H1 (cell line): ENCODE results near the gene TENT4A. TPM values are rescaled to one million over a fixed set of nuclear protein-coding genes. Genes with fewer than 3 reads are reported as not detected.
A peak's percentile ranks its signal among the peaks of the same experiment; 100 is the strongest.

ENCODE experiments used
- CTCF ChIA-PET: fragments of 300-600 bp; sonication (Branson Sonifier 250); formaldehyde crosslinking; loops from one replicate; lab custom pipeline; 2021; ENCODE audit not compliant: partially characterized antibody; lab: Charles Lee
- POLR2A ChIA-PET: fragments of 300-600 bp; sonication (Branson Sonifier 250); formaldehyde crosslinking; loops from one replicate; lab custom pipeline; 2021; ENCODE audit warnings: inconsistent platforms; ENCODE audit not compliant: partially characterized antibody; lab: Charles Lee
- DNase-seq, 2 experiments: peaks; one replicate each; pipeline versions ENCODE4 v3.0.0 to v3.0.0-alpha.2; 2010 to 2022; ENCODE audit warnings: low spot score in 2 of 2, low read depth in 1 of 2, mixed read lengths in 1 of 2
- FAIRE-seq: peaks from 2 replicates; lab custom pipeline; 2011; peaks lifted over from hg19 to GRCh38; lab: Jason Lieb, UNC
- H2AFZ ChIP-seq: 2 replicates; pipeline ENCODE4 v1.8.1; 2012; ENCODE audit warnings: low read length, inconsistent platforms
- H2AK5ac ChIP-seq: 2 replicates; pipeline ENCODE4 v1.6.1; 2013; ENCODE audit warnings: low read depth, low read length
- H2BK120ac ChIP-seq: replicated peaks from 2 replicates; pipeline ENCODE3; 2013; ENCODE audit warnings: low read depth, low read length, inconsistent platforms
- H2BK12ac ChIP-seq: 2 replicates; pipeline ENCODE4 v1.6.1; 2013; ENCODE audit warnings: low read depth, low read length
- H2BK15ac ChIP-seq: 2 replicates; pipeline ENCODE4 v1.6.1; 2013; ENCODE audit warnings: low read length
- H2BK20ac ChIP-seq: 2 replicates; pipeline ENCODE4 v1.6.1; 2013; ENCODE audit warnings: low read length
- H2BK5ac ChIP-seq: 2 replicates; pipeline ENCODE4 v1.6.1; 2013; ENCODE audit warnings: low read depth, low read length
- H3K14ac ChIP-seq: 2 replicates; pipeline ENCODE4 v1.6.1; 2013; ENCODE audit warnings: inconsistent platforms; ENCODE audit not compliant: insufficient read length
- H3K18ac ChIP-seq: 2 replicates; pipeline ENCODE4 v1.6.1; 2013; ENCODE audit warnings: low read length; ENCODE audit errors: extremely low read depth
- H3K23ac ChIP-seq: 2 replicates; pipeline ENCODE4 v1.6.1; 2013; ENCODE audit warnings: inconsistent platforms; ENCODE audit not compliant: insufficient read length
- H3K23me2 ChIP-seq: 2 replicates; pipeline ENCODE4 v1.6.1; 2013; ENCODE audit warnings: low read depth, low read length
- H3K27ac ChIP-seq: 2 replicates; pipeline ENCODE4 v1.6.1; 2011; ENCODE audit warnings: low read depth, low read length, inconsistent platforms
- H3K27me3 ChIP-seq, 4 experiments: replicated peaks in 1 of 4; 1 replicate in 1 of 4; 2 replicates in 3 of 4; pipeline versions ENCODE4 v1.6.1 to v1.8.1; 2011 to 2013; ENCODE audit warnings: low read length in 3 of 4, mild to moderate bottlenecking in 3 of 4, inconsistent platforms in 2 of 4, mixed read lengths in 2 of 4, moderate library complexity in 1 of 4; ENCODE audit not compliant: control insufficient read depth in 3 of 4, insufficient read depth in 3 of 4; ENCODE audit errors: extremely low read depth in 1 of 4
- H3K36me3 ChIP-seq, 4 experiments: 2 replicates each; pipeline versions ENCODE4 v1.6.1 to v1.8.1; 2011 to 2013; ENCODE audit warnings: mild to moderate bottlenecking in 4 of 4, low read length in 3 of 4, moderate library complexity in 2 of 4, control low read depth in 1 of 4, inconsistent platforms in 1 of 4; ENCODE audit not compliant: insufficient read depth in 4 of 4, control insufficient read depth in 2 of 4
- H3K4ac ChIP-seq: replicated peaks from 2 replicates; pipeline ENCODE3; 2013; ENCODE audit warnings: low read length, low read depth, mixed read lengths, inconsistent platforms; ENCODE audit not compliant: insufficient read length
- H3K4me1 ChIP-seq, 4 experiments: replicated peaks in 1 of 4; 1 replicate in 1 of 4; 2 replicates in 3 of 4; pipeline versions ENCODE4 v1.6.1 to v1.8.1; 2011 to 2013; ENCODE audit warnings: low read length in 3 of 4, inconsistent platforms in 2 of 4, mixed read lengths in 1 of 4; ENCODE audit not compliant: insufficient read depth in 4 of 4, control insufficient read depth in 3 of 4
- H3K4me2 ChIP-seq, 2 experiments: 2 replicates each; pipeline versions ENCODE4 v1.6.1 to v1.8.1; 2011 to 2013; ENCODE audit warnings: low read depth in 2 of 2, low read length in 2 of 2, control low read depth in 1 of 2, inconsistent platforms in 1 of 2, mild to moderate bottlenecking in 1 of 2; ENCODE audit not compliant: insufficient read depth in 1 of 2
- H3K4me3 ChIP-seq, 4 experiments: fragments of 200-600, 300-600 bp in 1 of 4; sonication (generic), shearing (Covaris generic), sonication (Bioruptor Twin) in 1 of 4; 2 replicates each; pipeline versions ENCODE4 v1.5.1 to v1.8.1; 2011 to 2016; ENCODE audit warnings: low read length in 4 of 4, low read depth in 3 of 4, control low read depth in 2 of 4, inconsistent platforms in 2 of 4, mild to moderate bottlenecking in 2 of 4, mixed read lengths in 1 of 4, moderate library complexity in 1 of 4; ENCODE audit not compliant: insufficient read depth in 2 of 4; ENCODE audit errors: extremely low read depth in 1 of 4
- H3K56ac ChIP-seq: replicated peaks from 2 replicates; pipeline ENCODE3; 2013; ENCODE audit warnings: low read depth, mild to moderate bottlenecking, mixed read lengths, low read length, inconsistent platforms; ENCODE audit not compliant: insufficient read length
- H3K79me1 ChIP-seq: 2 replicates; pipeline ENCODE4 v1.6.1; 2013; ENCODE audit warnings: low read depth, low read length, control low read depth
- H3K79me2 ChIP-seq, 2 experiments: 2 replicates each; pipeline versions ENCODE4 v1.6.1 to v1.8.1; 2012 to 2013; ENCODE audit warnings: low read length in 2 of 2, mild to moderate bottlenecking in 2 of 2, inconsistent platforms in 1 of 2; ENCODE audit not compliant: insufficient read depth in 2 of 2, control insufficient read depth in 1 of 2
- H3K9ac ChIP-seq, 4 experiments: replicated peaks in 1 of 4; 1 replicate in 1 of 4; 2 replicates in 3 of 4; pipeline versions ENCODE4 v1.6.1 to v1.8.1; 2011 to 2013; ENCODE audit warnings: low read depth in 3 of 4, low read length in 3 of 4, control low read depth in 2 of 4, mild to moderate bottlenecking in 2 of 4, moderate library complexity in 2 of 4, inconsistent platforms in 1 of 4; ENCODE audit errors: extremely low read depth in 1 of 4
- H3K9me3 ChIP-seq, 2 experiments: 2 replicates each; pipeline versions ENCODE4 v1.6.1 to v1.8.1; 2012 to 2013; ENCODE audit warnings: mild to moderate bottlenecking in 2 of 2, moderate library complexity in 2 of 2, control low read depth in 1 of 2, inconsistent platforms in 1 of 2, low read depth in 1 of 2, low read length in 1 of 2, mixed read lengths in 1 of 2; ENCODE audit not compliant: insufficient read depth in 2 of 2
- H4K20me1 ChIP-seq, 2 experiments: replicated peaks in 1 of 2; 2 replicates each; pipeline versions ENCODE3 to v1.8.1; 2011 to 2013; ENCODE audit warnings: inconsistent platforms in 2 of 2, low read length in 2 of 2, mild to moderate bottlenecking in 1 of 2; ENCODE audit not compliant: insufficient read depth in 2 of 2, control insufficient read depth in 1 of 2
- H4K5ac ChIP-seq: 2 replicates; pipeline ENCODE4 v1.6.1; 2013; ENCODE audit warnings: low read length, low read depth, mixed read lengths, inconsistent platforms; ENCODE audit not compliant: insufficient read length
- H4K8ac ChIP-seq: 2 replicates; pipeline ENCODE4 v1.8.0; 2013; ENCODE audit warnings: mild to moderate bottlenecking, moderate library complexity, low read length, inconsistent platforms; ENCODE audit not compliant: insufficient read depth; ENCODE audit errors: extremely low read depth
- H4K91ac ChIP-seq: replicated peaks from 2 replicates; pipeline ENCODE3; 2013; ENCODE audit warnings: low read length, mixed read lengths, inconsistent platforms; ENCODE audit not compliant: insufficient read length
- ATF2 ChIP-seq: IDR thresholded peaks from 2 replicates; pipeline ENCODE4 v1.6.1; 2012; ENCODE audit warnings: low read length, inconsistent platforms
- CTBP2 ChIP-seq: IDR thresholded peaks from 2 replicates; pipeline ENCODE4 v1.7.0; 2011; ENCODE audit warnings: borderline replicate concordance, mild to moderate bottlenecking, moderate library complexity, mixed read lengths, low read length; ENCODE audit not compliant: insufficient read depth, insufficient read length
- E2F6 ChIP-seq: IDR thresholded peaks from 2 replicates; pipeline ENCODE4 v1.6.1; 2012; ENCODE audit warnings: inconsistent platforms
- EZH2 ChIP-seq: fragments of 200-600 bp; sonication (generic); IDR thresholded peaks from 2 replicates; pipeline ENCODE4 v1.7.1; 2012; ENCODE audit warnings: low read depth, mild to moderate bottlenecking, moderate library complexity, low read length, inconsistent platforms; ENCODE audit not compliant: severe bottlenecking
- GTF2F1 ChIP-seq: IDR thresholded peaks from 2 replicates; pipeline ENCODE4 v1.6.1; 2012; ENCODE audit warnings: low read depth, low read length, improper control_type of control experiment, borderline replicate concordance
- POLR2A ChIP-seq, 2 experiments: IDR thresholded peaks; 1 replicate in 1 of 2; 2 replicates in 1 of 2; pipeline ENCODE4 v1.6.1; 2011; ENCODE audit warnings: low read depth in 2 of 2, low read length in 2 of 2, mild to moderate bottlenecking in 2 of 2; ENCODE audit errors: control extremely low read depth in 1 of 2
- RXRA ChIP-seq: IDR thresholded peaks from 2 replicates; pipeline ENCODE4 v1.6.1; 2011; ENCODE audit warnings: low read depth, mild to moderate bottlenecking, low read length, moderate library complexity; ENCODE audit not compliant: insufficient read depth
- SIX5 ChIP-seq: IDR thresholded peaks from 2 replicates; pipeline ENCODE4 v1.6.1; 2011; ENCODE audit warnings: mild to moderate bottlenecking, low read depth, low read length
- WGBS, 2 experiments: shearing (Covaris generic) in 1 of 2; methylation state at CpG; one replicate each; pipeline versions ENCODE4 v1.1.6 to v1.1.7; 2013 to 2015; ENCODE audit warnings: low lambda C conversion rate in 2 of 2, mixed read lengths in 2 of 2, inconsistent platforms in 1 of 2, low coverage in 1 of 2, missing lambda C conversion rate in 1 of 2; ENCODE audit not compliant: insufficient replicate concordance in 2 of 2, insufficient coverage in 1 of 2, insufficient read length in 1 of 2; ENCODE audit errors: extremely low coverage in 1 of 2, missing lambda C conversion rate in 1 of 2; 5-methylcytosine and 5-hydroxymethylcytosine counted together
- polyA plus RNA-seq, 7 experiments: library from polyadenylated mRNA; depleted of rRNA in 3 of 7; stranded (reverse) in 5 of 7; unstranded in 2 of 7; fragments of >200 nt in 5 of 7; fragments of 200-250 nt in 2 of 7; gene quantifications; 1 replicate in 5 of 7; 2 replicates in 1 of 7; 4 replicates in 1 of 7; pipeline versions ENCODE4 v1.2.1 to v1.2.3, GENCODE V29; 2011 to 2013; ENCODE audit warnings: missing spikeins in 2 of 7, mixed read lengths in 2 of 7
- total RNA-seq: library from RNA; stranded (reverse); fragmentation: NEBNext Ultra II Directional; extraction: Animal tissue kit (Norgen Biotek cat#: 25700); gene quantifications from 2 replicates; pipeline ENCODE4 v1.2.1, GENCODE V29; 2021

The TENT4A gene
- total and polyA plus RNA-seq, 2 of the 8 experiments (the other 6 are each of a cell fraction or from before 2014, with no cell fraction given): 8.9 to 25.1 TPM

GRCh38 chr5:6737043-6737941, 24.1 kb downstream of the TENT4A start:
- H3K27me3 ChIP-seq: no peaks in the 10 kb centered on the region
- no peak overlapping the region for H3K18ac ChIP-seq
- H3K4ac ChIP-seq: no peak overlapping the region
- H2AK5ac ChIP-seq: no peak overlapping the region
- no peak overlapping the region for H3K56ac ChIP-seq
- H3K4me2 ChIP-seq: no peak overlapping the region
- H3K27ac ChIP-seq: no peak overlapping the region
- no peak overlapping the region for H3K14ac ChIP-seq
- H3K79me2 ChIP-seq: peaks cover 0 to 43% of the 10 kb centered on the region in 2 experiments; a peak in 3 of 4 replicates
- no peak overlapping the region for H3K9ac ChIP-seq
- no peak overlapping the region for H2BK12ac ChIP-seq
- peaks cover 6 to 30% of the 10 kb centered on the region in 2 experiments for H4K20me1 ChIP-seq
- WGBS, 2 experiments: 89% methylated on average over 24 of the region's 24 CpGs; no CpG with 5 or more reads in 1 of the 2 experiments
- POLR2A ChIA-PET: interaction anchor here (0.6 to 1.2 kb wide), 3 partner anchors 14 to 104 kb away, joined by 3 read pairs; partner anchors contain the start of genes NSUN2 and SRD5A1
- no peaks in the 10 kb centered on the region for H3K9me3 ChIP-seq
- H3K36me3 ChIP-seq: peaks cover 0 to 10% (median 4%) of the 10 kb centered on the region in 4 experiments; a peak in 6 of 8 replicates
- H3K23me2 ChIP-seq: no peaks in the 10 kb centered on the region; the same call in 1 of the 2 replicates
- H2BK120ac ChIP-seq: no peak overlapping the region
- no peak overlapping the region for H3K23ac ChIP-seq
- DNase-seq (no peak), FAIRE-seq (no peak)
- CTCF ChIA-PET: interaction anchor here (0.9 to 3.3 kb wide), 2 partner anchors 7 to 22 kb away, joined by 3 to 19 read pairs; no protein-coding TSS in a partner anchor
- no peaks in the 10 kb centered on the region for H3K4me1 ChIP-seq
- H4K5ac ChIP-seq: no peak overlapping the region
- no peak overlapping the region for H2BK5ac ChIP-seq
- H4K8ac ChIP-seq: peak overlapping the region; percentile 32; the same call in 1 of the 2 replicates
- H3K79me1 ChIP-seq: peaks cover 9% of the 10 kb centered on the region; the same call in 1 of the 2 replicates
- no peak overlapping the region for H3K4me3 ChIP-seq
- H2BK15ac ChIP-seq: no peak overlapping the region
- no peak overlapping the region for H4K91ac ChIP-seq
- H2AFZ ChIP-seq: no peak overlapping the region
- H2BK20ac ChIP-seq: no peak overlapping the region
- TF ChIP-seq CTBP2: no peak
- no peak for TF ChIP-seq ATF2
- no peak for TF ChIP-seq RXRA
- TF ChIP-seq E2F6: no peak
- TF ChIP-seq POLR2A (IDR thresholded peaks at IDR 0.05; ENCODE audit: control extremely low read depth in 1 of 2, low read depth in 2 of 2, low read length in 2 of 2): no peak
- no peak for TF ChIP-seq GTF2F1
- TF ChIP-seq SIX5: no peak
- no peak for TF ChIP-seq EZH2
